HG03039 (cell line): ENCODE results near the gene SMYD1.

Source experiments
- ATAC-seq: cut with Tn5 transposase; IDR thresholded peaks from one replicate; pipeline ENCODE4 v1.9.1; 2021; ENCODE audit warnings: mild to moderate bottlenecking, moderate library complexity; ENCODE audit not compliant: unreplicated experiment

SMYD1 gene

DNA sequence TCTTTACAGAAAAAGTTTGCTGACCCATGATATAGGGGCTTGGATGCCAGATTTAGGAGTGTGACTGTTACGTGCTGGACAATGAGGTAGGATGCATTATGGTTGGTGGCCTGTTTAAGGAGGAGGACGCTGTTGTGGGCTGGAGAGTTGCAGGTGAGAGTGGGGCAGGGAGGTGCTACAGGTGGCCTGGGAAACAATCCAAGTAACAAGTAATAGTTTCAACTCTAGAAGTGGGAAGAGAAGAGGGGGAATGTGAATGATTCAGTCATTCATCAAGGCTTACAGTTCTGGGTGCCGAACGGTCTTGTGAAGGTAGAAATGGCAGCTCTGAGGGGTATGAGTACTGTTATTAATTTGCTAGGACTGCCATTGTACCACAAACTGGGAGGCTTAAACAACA, 54.1 kb downstream of the SMYD1 start:
- ATAC-seq = no peak

DNA sequence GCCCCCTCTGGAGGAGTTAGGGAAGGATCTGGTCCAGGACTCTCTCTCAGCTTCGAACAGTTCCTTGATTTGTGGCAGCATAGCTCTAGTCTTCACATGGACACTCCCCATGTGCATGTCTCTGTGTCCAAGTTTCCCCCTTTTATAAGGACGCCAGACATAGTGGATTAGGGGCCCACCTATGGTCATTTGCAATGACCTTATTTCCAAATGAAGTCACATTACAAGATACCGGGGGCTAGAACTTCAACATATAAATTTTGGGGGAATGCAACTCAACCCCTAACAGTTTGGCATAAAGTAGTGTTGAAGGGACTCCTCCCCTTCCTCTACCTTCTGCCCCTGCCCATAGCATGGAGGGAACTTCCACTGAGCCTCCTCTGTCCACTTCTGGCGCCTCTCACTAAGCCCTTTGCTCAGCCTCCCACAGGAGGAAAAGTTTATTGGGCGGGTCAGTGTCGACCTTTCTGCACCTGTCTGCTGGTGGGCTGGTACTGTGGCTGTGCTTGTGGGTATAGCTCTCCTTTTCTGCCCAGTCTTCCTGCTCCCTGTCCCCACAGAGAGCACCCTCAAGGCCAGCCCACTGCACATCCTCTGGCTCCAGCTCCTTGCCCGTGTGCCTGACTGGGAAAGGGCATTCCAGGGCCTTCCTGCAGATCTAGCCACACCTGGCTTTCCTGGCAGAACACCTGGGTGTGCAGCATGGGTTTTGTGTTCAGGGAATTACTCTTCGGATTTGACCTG, 54.7 kb downstream of the SMYD1 start:
- no peak for ATAC-seq

DNA sequence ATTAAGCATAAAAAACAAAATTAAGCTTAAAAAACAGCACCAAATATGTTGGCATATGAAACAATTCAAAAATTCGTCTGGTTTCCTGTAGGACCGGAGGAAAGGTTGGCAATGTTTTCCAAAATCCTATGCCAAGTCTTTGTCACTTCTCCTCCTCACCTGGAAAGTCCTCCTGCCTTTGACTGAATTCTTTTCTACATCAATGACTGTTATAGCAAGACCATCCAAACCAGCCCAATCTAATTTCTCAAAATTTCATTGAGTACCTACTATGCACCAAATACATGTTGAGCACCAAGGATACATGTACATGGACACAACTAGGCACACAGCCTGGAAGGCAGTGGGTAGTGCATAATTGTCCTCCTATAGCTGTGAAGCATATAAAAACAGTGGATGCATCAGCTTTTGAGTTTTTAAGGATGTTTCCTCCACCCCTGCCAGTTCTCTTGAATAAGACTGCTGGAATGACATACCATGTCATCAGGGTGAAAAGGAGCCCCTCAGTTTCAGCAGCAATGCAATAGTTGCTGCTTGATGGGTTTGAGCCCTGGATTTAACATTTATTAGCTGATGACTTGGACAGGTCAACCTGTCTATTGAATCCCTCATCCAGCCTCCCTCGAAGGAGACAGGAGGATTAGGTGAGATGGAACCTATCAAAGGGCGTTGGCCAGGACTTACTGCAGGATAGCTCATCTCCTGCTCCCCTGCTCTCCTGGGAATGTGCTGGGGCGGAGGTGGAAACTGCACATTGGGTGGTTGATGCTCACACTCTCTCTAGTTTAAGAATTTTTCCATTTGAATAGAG, 55.7 kb downstream of the SMYD1 start:
- no peak for ATAC-seq

DNA sequence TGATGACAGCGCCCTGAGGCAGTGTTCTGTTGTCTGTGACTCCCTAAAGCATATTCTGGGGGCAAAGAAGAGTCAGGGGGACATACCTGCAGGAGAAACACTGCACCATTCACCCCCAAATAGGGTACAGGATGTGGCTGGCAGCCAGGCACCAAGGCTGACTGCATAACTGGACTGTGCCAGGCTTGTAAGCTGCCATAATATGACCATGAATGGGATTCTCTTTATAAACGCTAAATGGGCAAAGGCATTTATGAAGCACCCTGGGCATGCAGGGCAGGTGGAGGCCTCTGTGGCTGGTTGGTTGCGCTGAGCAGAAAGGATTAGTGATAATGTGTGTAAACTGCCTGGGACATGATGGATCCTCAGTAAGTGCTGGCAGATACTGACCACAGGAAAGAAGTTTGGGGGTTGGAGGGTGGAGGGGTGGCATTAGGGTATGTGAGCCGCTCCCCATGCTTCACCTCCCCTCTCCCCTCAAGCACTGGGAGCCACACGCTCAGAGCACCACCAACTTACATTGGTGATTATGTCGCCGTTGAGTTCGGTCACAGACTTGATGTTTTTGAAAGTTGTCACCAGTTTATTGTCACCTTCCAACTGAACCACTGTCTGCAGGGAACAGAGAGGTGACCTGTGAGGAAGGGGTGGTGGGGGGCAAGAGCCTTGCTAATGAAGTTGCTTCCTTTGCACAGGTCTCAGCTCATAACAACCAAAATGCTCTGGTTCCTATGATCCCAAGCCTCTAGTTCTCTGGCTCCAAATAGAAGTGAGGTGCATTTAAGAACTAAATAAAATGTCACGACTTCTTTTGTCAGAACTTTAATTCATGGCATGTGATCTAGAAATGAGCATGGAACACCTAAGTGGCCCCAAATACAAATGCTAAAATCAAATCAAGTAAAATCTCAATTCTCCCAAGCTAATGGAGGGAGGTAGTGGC, 56.6 kb downstream of the SMYD1 start:
- no peak for ATAC-seq

DNA sequence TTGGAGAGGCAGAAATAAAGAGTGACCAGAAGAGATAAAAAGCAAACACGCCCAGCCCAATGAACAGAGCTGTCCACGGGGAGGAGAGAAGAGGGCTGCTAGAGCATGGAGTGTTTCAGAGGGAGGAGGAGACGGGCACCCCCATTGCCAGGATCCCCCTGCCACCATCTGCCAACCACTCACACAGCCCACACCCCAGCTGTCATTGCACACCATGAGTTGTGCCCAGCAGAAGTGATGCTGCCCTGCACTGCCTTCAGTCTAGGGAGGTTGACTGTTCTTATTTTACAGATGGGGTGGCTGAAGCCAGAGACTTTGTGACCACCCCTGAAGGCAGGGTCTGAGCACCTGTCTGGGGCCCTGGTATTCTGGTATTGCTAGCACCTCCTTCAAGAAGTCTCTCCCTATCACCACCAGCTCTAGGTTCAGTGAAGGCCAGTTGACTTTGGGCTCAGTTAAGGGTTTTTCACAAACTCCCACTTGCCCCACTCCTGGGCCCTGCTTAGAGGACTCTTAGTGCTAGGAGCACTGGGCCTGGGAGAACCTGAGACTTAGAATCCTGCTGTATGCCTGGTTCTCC, 57.8 kb downstream of the SMYD1 start:
- no peak for ATAC-seq

DNA sequence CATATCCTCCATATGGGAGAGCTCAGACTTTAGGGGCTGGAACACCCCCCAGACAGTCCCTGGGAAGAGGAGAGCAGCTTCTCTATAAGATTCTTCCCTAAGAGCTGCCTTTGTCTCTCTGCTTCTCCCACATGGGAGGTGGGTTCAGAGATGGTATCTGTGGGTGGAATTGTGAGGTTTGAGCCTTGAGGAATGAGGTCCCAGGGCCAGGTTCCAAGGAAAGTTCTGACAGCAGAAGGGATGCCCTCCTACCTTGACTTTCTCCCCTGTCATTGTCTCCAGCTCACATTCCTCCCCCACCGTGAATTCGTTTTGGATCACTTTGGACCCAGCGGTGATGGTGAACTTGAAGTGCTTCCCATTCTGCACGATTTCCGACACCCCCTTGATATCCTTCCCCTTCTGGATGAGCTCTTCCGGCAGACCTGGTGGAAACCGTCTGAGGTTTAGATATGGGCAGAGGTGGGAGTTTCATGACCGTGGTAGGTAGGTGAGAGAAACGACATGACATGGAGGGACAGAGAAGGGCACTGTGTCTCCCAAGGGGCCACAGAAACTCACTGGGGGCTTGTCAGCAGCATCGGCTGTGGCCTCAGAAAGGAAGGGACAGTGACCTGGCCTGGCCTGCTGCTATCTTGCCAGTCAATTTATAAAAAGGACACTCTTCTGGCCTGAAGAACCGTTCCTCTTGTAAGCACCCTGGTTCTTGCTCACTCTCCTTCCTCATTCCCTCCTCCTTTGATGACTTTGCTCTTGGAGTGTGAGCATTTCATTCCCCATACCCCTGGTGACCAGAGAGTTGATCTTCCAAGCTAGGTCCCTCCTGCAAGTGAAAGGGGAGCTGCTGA, 58.5 kb downstream of the SMYD1 start:
- ATAC-seq = no peak

DNA sequence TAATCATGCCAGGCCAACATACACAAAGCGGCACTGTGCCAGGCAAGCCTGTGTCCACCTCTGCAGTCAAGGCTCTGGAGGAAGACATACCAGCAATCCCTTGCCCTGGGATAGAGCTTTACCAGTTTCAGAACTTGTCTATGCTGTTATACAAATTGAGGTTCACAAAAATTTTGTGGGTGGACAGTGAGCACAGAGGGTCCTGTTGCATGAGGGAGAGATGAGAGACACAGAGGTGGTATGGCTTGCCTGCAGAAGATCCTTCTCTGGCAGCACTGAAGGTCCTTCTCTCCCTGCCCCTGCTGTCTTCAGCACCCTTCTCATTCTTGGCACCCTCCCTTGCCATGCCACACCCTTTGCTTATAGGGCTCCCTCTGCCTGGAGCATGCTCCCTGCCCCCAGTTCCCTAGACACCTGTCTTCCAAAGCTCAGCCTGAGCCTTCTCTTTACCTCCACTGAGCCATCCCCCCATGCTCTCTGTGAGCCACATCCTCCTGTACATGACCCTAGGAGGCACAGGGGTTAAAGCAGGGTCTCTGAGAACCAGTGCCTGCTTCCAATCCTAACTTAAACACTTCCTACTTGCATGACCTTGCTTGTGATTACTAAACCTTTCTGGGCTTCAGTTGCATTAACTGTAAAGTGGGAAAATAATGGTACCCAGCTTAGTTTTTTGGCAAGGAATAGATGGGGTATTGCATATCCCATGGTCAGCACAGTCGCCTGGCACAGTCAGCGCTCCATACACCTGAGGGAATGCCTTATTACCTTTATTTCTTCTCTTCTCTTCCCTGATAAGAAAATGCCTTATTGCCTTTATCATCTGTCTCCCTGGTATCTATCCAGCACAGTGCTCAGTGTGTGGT, 59.4 kb downstream of the SMYD1 start:
- no peak for ATAC-seq

DNA sequence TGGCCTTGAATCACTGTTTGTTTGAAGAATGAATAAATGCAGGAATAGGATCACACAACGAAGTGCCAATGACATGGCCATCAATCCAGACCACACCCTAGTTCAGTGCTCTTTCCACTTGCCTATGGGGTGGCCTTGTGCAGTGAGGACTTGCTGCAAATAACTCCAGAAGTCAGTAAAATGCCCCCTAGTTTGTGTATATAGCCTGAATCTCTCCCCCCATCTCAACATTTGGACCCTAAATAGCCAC, 59.9 kb downstream of the SMYD1 start:
- ATAC-seq = no peak

DNA sequence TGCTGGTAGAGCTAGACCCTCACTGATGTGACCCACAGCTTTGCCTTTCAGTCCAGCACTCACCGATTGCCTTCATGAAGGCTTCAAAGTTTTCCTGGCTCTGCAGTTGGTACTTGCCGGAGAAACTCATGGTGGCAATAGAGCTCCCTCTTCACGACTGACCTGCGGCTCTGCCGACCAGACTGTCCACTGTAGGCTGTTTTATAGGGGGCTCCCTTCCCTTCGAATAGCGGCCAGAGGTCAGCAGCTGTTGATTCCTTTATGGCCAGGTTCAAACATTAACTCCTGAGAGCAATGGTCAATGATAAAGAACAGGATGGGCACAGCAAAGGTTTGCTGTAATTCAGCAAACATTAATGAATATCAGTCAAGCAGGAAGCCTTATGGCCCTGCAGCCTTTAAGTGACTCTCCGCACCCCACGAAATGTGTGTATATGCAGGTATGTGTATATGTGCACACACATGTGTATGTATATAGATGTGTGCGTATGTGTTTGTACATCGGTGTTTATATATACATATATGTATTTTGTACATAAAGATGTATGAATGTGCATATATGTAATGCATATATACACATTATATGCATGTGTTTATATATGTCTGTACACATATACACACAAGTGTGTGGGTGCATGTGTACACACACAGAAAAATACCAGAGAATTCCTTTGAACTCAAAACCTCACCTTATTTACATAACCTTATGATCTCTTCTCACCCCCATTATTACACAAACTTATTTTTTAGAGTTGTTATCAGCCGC, 60.4 kb downstream of the SMYD1 start, which contains the start of gene FABP1:
FABP1 (minus strand) TSS at position 175 of the 766 bp plus-strand sequence; CDS start at position 130, 45 bp downstream.
- no peak for ATAC-seq

DNA sequence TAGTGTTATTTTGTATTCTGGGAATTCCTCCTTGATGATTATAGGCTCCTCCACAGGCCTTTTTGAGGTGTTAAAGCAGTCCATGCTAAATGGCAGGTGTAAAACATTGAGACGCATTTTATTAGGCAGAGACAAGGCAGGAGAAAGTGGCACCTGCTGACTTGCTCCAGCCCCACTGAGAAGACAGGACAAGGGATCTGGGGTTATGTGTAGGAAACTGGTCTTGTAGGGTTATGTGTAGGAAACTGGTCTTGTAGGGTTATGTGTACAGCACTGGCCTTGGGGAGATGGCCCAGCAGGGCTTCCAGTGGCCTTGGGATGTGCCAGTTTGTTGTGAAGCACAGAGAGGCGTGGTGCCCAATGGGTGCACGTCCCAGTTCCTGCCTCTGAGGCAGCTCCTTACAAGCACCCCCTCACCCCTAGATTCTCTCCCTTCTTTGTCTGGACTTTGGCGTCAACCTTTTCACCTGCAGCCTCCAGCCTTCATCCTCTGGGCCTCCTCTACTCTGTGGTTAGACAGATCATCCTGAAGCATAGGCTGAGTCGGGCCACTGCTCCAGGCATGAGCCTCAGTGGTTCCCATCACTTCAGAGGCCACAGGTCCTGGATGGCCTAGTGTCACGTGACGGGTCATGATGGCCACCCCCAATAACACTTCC, 61.2 kb downstream of the SMYD1 start:
- no peak for ATAC-seq

DNA sequence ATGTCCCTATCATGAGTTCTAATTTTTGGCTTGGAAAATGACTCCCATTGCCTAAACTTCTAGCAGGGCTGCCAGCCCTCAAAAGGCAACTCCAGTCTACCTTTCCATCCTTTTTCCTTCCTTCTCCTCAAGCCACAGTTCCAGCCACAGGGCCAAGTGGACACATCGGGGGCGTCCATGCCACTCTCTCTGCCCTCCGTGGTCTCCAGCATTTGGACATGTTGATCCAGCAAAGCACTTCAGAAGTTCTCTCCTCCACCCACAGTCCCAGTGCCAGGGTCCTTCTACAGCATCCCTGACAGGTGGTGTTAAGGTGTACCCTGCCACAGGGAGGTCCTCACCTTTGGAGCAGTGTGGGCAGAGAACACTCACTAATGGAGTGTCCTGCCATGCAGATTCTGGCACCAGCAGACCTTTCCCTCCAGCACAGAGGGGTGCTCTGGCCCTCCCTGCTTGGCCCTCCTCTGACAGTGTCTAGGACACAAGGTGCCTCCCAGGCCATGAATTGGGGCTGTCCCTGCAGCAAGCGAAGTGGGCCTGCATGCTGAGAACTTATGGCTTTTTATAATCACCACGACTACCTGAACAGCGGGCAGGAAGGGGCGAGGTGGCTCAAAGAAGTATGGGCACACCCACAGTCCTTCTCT, 61.8 kb downstream of the SMYD1 start:
- no peak for ATAC-seq

DNA sequence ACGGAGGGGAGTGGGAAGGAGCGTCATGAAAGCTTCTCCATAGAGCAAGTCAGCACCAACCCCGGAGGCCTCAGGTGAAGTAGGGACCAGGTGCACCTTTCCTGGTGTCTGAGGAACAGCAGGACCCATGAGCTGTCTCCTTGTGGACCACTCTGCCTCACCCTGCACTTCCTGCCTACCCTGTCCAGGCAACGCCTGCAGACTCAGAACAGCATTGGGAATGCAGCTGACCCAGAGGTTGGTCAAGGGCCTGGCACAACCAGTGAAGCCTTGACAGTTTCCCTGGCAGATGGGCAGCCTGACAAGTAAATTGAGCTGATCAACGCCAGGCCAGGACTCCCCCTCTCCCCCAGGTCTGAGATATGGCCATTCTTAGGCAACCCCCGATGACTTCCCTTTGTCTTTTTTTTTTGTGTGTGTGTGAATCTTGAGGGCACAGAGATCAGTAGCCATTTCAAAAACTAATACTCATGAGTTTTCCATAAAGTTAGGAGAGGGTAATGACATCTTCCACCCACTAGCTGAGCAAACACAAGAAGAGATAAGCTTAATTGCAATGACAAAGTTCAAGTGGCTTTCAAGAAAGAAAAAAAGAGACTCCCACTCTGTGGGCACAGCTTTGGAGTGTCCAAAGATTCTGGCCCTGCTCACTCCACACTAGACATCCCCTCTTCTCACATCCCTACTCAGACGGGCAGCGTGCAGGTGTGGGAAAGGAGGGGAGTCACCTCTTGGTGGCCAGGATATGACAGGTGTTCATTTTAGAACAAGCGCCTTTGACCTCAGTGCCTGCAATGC, 63.8 kb downstream of the SMYD1 start:
- ATAC-seq = no peak

DNA sequence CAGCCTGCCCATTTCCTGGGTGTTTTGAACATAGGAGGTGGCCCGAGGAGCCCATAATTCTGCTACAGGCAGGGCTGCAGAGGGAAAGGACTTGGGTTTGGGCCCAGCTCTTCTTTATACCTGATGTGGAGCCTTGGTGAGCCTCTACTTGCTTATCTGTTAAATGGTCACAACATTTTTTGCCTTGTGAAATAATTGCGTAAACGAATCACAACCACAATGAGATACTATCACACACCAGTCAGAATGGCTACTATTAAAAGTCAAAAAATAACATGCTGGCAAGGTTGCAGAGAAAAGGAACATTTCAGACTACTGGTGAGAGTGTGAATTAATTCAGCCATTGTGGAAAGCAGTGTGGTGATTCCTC, 64.4 kb downstream of the SMYD1 start:
- no peak for ATAC-seq

DNA sequence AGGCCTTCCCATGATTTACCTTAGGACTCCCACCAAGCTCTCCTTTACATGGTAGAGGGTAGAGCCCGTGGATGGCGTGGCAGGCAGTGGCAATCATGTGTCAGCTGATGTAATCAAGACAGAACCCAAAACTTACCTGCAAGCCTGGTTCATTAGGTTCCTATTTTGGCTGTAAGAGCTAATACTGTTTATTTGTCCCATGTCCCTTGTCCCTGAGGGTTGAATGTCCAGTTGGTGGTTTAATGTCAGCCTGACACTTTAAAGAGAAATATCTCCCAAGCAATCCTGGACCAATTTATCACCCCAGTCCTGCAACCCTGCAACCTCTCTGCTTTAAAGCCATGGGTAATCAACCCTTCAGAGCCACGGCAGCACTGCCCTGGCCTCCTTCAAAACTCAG, 66.2 kb downstream of the SMYD1 start:
- ATAC-seq = no peak

DNA sequence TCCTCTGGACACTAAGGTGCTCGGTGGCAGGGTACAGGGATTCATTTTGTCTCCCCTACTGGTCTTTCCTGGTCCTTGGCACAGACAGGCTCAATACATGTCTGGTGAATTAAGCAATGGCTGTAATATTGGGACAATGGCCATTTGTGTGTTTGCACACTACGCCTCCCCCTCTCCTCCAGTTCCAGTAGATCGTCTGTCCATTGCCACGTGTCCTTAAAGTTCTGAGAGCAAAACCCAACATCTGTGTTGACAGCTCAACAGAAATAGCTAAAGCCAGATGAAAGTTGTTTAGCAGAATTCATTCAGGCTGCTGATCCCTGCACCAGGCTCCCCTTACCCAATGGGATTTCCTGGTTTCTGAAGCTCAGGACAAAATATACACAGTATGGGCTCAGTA, 69.2 kb downstream of the SMYD1 start:
- no peak for ATAC-seq

DNA sequence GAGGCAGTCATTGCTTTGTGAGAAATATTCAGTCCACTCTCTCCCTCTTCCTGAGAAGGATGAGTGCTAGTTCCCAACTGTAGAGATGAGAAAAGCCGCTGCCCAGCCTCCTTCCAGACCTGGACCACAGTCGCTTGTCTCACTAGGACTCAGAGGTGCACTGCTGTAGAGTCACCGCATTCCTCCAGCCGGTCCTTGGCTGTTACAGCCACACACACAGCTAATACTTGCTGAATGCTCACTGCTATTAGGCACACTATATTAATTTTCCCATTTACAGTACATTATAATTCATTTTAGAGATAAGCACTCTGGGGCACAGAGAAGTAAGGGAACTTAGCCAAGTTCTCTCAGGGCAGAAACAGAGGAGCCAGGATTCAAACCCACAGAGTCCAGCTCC, 70.2 kb downstream of the SMYD1 start:
- ATAC-seq = no peak

DNA sequence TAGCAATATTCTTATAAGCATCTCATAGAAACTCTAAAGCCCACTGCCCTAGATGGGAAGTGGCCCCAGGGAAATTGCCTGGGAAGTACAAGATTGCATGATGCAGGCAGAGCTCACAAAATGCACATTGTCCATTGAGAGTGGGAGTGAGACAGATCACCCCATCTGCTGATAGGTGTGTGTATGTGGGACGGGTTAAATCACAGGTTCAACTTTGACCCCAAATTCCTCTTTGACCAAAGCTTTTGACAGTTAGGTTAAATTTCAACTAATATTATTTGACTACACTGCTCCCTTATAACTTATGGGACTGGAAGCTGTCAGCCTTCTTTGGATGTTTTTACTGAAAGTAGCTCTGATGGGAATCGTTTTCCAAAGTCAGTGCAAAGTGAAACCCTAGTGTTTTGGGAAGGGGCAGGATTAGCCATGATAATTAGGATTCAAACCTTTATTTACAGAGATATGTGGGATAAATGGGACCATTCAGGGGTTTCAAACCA, 71.6 kb downstream of the SMYD1 start:
- no peak for ATAC-seq
